ENCODE data around the gene NF1.

Gene NF1

DNA sequence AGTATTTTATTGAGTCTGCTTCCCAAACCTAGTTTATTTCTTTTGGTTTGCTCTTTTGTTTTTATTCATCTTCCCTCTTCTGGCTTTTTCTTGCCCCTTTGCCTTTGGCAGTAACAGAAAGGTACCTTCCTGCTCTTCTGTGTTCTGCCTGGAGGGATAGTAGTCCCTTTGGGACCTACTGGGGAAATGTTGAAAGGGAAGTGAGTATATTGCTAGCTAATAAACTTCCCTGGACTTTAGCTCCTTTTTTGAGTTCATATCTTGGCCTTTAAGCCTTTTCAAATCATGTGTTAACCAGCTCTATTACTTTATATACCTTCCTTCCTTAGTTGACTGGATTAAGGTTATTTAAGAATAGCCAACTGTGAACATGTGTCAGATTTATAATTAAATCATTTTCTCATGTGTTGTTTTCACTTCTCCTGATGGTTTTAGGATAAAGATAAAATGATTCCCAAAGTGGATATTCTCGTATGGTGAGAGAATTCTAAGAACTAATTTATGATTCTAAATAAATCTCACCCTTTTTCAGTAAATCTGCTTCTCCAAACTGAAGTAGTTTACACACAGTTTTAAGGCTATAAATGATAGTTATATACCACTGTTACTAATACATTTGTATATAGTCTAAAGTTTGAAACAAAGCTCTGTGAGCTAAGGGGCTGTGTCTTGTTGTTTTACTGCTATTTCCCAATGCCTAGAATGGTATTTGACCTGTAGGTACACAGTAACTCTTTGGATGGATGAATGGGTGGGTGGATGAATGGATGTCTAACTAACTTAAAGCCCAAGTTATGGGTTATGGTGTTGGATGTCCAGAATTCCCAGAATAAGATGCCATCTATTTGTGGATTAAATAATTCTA lies 156.6 kb downstream of the NF1 start:
- Mint-ChIP-seq H3K4me3 (no peak overlapping the region), H3K36me3 (ENCODE audit: low read depth) (peaks cover 39% of the 10 kb centered on the region), H3K27me3 (ENCODE audit: low read depth) (no peaks in the 10 kb centered on the region), H3K4me1 (peaks cover 7% of the 10 kb centered on the region), H3K27ac (no peak overlapping the region), H3K9me3 (no peaks in the 10 kb centered on the region)
- TF ChIP-seq, protein P1, sequence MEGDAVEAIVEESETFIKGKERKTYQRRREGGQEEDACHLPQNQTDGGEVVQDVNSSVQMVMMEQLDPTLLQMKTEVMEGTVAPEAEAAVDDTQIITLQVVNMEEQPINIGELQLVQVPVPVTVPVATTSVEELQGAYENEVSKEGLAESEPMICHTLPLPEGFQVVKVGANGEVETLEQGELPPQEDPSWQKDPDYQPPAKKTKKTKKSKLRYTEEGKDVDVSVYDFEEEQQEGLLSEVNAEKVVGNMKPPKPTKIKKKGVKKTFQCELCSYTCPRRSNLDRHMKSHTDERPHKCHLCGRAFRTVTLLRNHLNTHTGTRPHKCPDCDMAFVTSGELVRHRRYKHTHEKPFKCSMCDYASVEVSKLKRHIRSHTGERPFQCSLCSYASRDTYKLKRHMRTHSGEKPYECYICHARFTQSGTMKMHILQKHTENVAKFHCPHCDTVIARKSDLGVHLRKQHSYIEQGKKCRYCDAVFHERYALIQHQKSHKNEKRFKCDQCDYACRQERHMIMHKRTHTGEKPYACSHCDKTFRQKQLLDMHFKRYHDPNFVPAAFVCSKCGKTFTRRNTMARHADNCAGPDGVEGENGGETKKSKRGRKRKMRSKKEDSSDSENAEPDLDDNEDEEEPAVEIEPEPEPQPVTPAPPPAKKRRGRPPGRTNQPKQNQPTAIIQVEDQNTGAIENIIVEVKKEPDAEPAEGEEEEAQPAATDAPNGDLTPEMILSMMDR (IDR thresholded peaks at IDR 0.05; ENCODE audit: unreplicated experiment in 3 of 3) = no peak

DNA sequence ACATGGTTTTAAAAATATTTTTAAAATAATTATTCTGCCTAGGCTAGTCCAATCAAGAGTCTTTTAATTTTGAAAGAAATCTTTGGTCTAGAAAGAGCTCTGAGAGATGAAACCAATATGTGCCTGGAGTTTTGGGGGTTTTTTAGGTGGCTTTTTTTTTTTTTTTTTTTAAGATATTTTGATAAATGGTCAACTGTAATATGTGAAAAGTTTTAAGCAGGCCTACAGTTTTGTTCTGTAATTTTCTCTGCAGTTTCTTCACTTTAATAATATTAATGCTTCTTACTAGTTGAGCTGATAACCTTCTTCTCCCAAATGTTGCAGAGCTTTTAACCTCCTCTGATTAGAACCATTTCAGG lies 157.2 kb downstream of the NF1 start:
- peaks cover 7% of the 10 kb centered on the region for H3K4me1 Mint-ChIP-seq
- H3K9me3 Mint-ChIP-seq = no peaks in the 10 kb centered on the region
- TF ChIP-seq, protein P1 (IDR thresholded peaks at IDR 0.05; ENCODE audit: unreplicated experiment in 3 of 3) = no peak
- peaks cover 33% of the 10 kb centered on the region for H3K36me3 Mint-ChIP-seq (ENCODE audit: low read depth)
- H3K27ac Mint-ChIP-seq = no peak overlapping the region
- H3K4me3 Mint-ChIP-seq = no peak overlapping the region
- H3K27me3 Mint-ChIP-seq (ENCODE audit: low read depth) = no peaks in the 10 kb centered on the region

DNA sequence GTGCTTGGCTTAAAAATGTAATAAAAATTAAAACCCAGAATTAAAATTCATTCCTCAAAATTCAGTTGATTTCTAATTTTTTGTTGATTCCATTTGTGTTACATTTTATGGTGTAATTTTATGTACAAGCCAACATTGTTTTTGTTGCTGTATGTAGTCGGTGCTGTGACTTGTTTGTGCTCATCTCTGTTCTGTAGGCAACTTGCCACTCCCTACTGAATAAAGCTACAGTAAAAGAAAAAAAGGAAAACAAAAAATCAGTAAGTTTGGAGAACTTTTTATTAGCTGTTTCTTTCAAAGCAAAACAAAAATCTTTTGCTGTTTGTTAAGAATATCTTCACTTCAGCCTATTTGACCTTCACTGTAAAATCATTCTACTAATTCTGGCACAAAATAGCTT lies 158.0 kb downstream of the NF1 start:
- no peak overlapping the region for H3K4me3 Mint-ChIP-seq
- TF ChIP-seq, protein P1 (IDR thresholded peaks at IDR 0.05; ENCODE audit: unreplicated experiment in 3 of 3) = no peak
- peaks cover 7% of the 10 kb centered on the region for H3K4me1 Mint-ChIP-seq
- no peaks in the 10 kb centered on the region for H3K27me3 Mint-ChIP-seq (ENCODE audit: low read depth)
- H3K9me3 Mint-ChIP-seq = no peaks in the 10 kb centered on the region
- peaks cover 29% of the 10 kb centered on the region for H3K36me3 Mint-ChIP-seq (ENCODE audit: low read depth)
- H3K27ac Mint-ChIP-seq = no peak overlapping the region

DNA sequence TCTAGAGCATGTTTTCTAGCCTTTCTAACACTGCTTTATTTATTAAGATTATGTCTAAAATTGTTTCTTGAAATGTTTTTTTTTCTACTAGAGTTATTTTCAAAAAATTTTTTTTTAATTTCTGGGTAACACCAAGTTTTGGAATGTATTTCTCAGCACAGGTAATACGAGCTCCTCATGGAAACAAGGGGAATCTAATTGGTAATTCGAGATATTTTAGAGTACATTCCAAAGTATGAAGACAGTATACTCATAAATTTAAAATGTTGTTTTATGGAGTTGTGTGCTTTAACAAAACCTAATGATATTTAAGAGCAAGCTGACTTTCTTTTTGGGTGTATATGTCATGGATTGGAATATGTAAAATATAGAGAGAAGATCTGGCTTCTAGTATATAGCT lies 159.9 kb downstream of the NF1 start:
- Mint-ChIP-seq H3K27ac (no peak overlapping the region), H3K4me3 (no peak overlapping the region), H3K36me3 (ENCODE audit: low read depth) (peaks cover 18% of the 10 kb centered on the region), H3K27me3 (ENCODE audit: low read depth) (no peaks in the 10 kb centered on the region), H3K4me1 (peaks cover 7% of the 10 kb centered on the region), H3K9me3 (no peaks in the 10 kb centered on the region)
- TF ChIP-seq, protein P1 (IDR thresholded peaks at IDR 0.05; ENCODE audit: unreplicated experiment in 3 of 3) = no peak

DNA sequence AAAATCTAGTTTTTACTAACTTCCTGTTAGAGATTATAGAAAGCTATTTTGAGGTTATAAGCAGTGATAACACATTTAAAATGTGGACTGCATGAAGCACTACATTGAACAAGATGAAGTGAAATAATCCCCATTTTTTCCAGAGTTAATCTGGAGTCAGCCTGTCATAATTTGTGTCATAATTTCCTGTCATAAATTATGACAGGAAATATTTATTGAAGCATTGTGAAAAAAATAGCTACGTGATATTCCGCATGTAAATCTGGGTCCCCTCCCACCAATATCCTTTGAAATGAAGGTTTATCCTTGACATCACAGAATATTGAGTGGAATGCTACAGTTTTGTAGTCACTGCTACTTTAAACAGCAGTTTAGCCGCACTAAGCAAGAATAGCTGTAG lies 162.2 kb downstream of the NF1 start:
- H3K4me3 Mint-ChIP-seq = no peak overlapping the region
- H3K9me3 Mint-ChIP-seq = no peaks in the 10 kb centered on the region
- H3K4me1 Mint-ChIP-seq = peaks cover 7% of the 10 kb centered on the region
- H3K27ac Mint-ChIP-seq = no peak overlapping the region
- H3K36me3 Mint-ChIP-seq (ENCODE audit: low read depth) = peaks cover 28% of the 10 kb centered on the region
- TF ChIP-seq, protein P1 (IDR thresholded peaks at IDR 0.05; ENCODE audit: unreplicated experiment in 3 of 3) = no peak
- no peaks in the 10 kb centered on the region for H3K27me3 Mint-ChIP-seq (ENCODE audit: low read depth)

DNA sequence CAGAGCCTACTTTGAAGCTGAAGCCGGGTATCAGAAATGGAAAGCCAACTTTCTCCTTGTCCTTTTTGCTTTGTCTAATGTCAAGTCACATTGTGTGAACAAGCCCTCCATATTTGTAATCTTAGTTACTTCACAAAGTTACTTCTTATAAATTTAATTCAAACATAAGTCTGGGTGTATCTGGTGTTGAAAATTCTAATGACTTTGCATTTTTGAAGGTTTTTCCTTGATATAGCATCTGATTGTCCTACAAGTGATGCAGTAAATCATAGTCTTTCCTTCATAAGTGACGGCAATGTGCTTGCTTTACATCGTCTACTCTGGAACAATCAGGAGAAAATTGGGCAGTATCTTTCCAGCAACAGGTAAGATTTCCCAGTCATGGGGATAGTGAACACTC lies 165.4 kb downstream of the NF1 start:
- no peak overlapping the region for H3K4me3 Mint-ChIP-seq
- H3K27me3 Mint-ChIP-seq (ENCODE audit: low read depth) = no peaks in the 10 kb centered on the region
- H3K36me3 Mint-ChIP-seq (ENCODE audit: low read depth) = peaks cover 33% of the 10 kb centered on the region
- H3K4me1 Mint-ChIP-seq = peaks cover 1% of the 10 kb centered on the region
- H3K9me3 Mint-ChIP-seq = no peaks in the 10 kb centered on the region
- H3K27ac Mint-ChIP-seq = no peak overlapping the region
- TF ChIP-seq, protein P1 (IDR thresholded peaks at IDR 0.05; ENCODE audit: unreplicated experiment in 3 of 3) = no peak
